Measurements from ENCODE around the gene ATP5MC3.
A peak's percentile ranks its signal among the peaks of the same experiment; 100 is the strongest.

The ATP5MC3 gene

DNA sequence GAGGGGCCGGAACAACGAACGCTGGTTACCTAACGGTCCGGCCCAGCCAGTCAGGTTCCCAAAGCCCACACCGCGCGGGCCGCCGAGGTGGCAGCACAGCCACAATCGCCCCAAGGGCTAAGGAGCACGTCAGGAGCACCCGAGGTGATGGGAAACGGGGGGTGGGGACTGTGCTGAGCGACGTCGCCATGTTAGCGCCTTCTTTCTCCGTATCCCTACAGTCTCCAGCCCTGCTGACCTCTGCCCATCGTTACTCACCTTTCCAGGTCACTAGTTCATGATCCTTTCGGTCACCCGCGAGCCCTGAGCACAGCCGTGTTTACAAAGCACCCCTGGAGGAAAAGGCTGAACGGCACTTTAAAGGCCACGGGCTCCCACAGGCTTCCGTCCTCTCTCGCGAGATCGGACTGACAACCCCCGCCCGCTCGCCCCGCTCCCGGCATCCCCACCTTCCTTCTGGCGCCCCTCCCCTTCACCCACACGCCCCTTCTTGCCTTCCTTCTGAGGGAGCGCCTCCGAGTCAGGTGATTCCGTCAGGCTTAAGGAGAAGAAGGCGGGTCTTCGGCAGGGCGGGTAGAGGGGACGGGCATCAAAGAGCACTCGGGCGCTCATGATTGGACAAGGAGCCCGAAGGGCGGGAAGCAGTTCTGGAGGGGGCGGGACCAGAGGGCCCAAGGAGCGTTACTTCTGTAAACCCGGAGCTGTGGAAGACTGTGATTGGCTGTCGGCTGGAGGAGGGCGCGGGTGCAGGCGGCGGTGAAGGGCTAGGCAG lies 13.5 kb downstream of the ATP5MC3 start, which contains the start of gene ATF2:
TSS of gene ATF2 (minus strand) at position 412 of the 772 bp plus-strand sequence. CDS start 31,760 bp downstream, outside the sequence.
- peak; percentile 100 for DNase-seq (ENCODE audit: low read depth in 2 of 2)

DNA sequence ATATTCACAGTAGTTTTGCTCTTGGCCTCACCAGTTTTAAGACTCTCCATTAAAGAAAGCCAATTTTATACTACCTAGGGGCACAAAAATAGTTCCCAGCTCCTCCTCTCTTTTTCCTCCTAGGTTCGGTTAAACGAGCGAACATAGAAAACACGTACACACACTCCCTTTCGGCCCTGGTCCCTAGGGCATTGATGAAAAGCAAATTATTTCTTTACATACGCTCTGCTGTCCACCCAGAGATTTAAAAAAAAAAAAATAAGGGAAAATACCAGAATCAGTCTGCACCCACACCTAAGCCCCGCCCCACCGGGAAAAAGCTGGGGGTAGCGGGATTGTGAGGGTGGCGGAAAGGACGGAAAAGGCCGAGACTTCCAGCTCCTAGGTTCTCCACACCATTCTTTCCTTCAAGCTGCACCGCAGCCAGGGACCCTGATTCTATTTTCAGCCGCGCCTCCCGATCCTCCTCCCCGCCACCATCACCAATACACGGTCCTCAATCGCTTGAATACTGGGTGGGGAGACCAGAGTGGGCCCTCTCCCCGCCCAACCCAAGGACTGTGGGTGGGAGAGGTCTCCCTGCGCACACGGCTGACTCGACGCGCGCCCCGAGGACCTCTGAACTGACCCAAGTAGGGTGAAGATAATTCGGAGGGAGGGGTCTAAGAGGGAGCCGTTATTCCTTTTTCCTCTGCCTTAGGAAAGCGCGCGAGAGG lies 14.3 kb downstream of the ATP5MC3 start:
- DNase-seq (ENCODE audit: low read depth in 2 of 2) = no peak

DNA sequence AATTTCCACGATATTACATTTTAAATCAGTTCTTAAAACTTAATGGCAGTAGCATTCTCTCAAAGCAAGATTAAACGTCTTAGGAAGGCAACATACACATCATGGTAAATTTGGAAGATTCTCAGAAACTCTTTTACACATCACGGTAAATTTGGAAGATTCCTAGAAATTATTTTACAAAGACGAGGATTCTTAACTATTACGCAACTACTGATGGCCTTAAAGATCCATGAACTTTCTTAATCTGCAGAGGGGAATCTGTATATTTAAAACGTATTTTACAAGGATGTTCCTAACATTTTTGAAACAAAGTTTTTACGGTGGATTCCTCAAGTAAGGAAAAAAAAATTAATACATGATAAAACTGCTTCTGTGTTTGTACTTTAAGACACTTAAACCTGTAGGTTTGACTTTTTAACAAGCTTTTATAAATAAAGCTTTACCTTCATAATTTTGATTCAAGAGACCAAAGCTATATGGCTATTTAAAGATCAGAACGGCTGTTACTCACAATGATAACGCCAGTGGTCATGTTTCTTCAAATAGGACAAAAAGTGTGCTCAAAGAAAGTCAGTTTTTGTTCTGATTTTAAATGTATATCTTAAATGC lies 15.2 kb downstream of the ATP5MC3 start:
- DNase-seq (ENCODE audit: low read depth in 2 of 2) = no peak

DNA sequence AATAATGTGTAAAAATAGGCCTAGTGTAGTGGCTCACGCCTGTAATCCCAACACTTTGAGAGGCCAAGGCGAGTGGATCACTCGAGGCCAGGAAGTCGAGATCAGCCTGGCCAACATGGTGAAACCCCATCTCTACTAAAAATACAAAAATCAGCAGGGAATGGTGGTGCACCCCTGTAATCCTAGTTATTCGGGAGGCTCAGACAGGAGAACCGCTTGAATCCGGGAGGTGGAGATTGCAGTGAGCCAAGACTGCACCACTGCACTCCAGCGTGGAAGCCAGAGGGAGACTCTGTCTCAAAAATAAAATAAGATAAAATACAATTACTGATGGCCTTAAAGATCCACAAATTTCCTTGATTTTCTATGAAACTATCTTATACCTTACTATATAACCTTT lies 17.3 kb downstream of the ATP5MC3 start:
- no peak for DNase-seq (ENCODE audit: low read depth in 2 of 2)

DNA sequence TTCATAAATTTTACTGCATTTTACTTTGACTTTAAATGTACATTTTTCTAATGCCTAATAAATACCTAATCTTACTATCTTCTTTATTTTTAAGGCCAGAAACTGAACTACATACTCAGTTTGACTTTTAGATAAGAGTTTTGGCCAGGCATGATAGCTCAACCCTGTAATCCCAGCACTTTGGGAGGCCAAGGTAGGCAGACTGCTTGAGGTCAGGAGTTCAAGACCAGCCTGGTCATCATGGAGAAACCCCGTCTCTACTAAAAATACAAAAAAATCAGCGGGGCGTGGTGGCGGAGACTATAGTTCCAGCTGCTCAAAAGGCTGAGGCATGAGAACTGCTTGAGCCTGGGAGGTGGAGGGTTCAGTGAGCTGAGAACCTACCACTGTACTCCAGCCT lies 22.6 kb downstream of the ATP5MC3 start:
- no peak for DNase-seq (ENCODE audit: low read depth in 2 of 2)

DNA sequence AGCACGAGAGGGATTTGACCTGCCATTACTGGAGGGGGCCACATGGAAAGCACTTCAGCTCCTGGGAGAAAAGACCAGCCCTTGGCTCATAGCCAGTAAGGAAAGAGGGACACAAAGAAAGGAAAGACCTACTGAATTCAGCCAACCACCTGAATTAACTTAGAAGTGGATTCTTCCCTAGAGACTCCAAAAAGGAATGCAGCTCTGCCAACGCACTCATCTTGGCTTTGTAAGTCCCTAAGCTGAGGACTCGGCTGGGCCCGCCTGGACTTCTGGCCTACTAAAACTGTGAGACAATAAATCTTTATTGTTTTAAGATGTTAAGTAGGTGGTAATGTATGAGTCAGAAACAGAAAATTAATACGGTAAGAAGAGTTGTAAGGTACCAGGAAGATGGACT lies 25.0 kb downstream of the ATP5MC3 start:
- DNase-seq (ENCODE audit: low read depth in 2 of 2) = no peak

DNA sequence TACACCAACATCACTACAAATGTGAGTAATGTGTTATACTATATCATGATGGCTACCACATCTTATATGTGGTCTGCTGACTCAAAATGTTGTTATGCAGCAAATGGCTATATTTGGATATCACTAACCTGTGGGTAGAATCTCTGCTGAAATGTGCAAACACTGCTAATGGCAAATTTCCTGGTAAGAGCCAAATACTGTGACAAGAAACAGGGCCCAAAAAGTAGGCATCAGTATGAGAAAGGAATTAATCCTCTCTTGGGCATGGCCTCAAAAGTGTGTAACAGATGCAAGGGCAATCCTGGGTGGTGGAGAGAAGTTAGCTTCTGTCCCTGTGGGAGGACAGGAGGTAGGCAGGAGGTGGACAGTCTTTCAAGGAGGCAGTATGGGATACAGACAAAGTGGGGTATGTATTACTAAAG lies 26.8 kb downstream of the ATP5MC3 start:
- peak; percentile 84 for DNase-seq (ENCODE audit: low read depth in 2 of 2)

DNA sequence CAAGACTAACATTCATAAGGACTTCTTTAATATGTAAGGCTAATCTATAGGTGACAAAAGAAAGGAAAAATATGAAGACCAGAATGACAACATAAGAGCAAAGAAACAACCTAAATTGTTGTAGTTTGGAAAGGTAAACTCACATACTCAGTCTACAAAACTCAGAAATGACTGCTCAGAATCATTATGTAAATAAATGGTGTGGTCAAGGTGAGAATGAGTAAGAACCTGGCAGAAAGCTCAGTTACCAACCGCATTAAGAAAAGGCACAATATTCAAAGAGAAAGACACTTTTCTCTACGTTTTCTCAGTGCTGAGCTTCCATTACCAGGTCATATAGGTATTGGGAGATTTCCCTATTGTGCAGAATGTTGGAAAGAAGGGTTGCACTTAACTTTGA lies 29.3 kb downstream of the ATP5MC3 start:
- DNase-seq (ENCODE audit: low read depth in 2 of 2) = no peak

DNA sequence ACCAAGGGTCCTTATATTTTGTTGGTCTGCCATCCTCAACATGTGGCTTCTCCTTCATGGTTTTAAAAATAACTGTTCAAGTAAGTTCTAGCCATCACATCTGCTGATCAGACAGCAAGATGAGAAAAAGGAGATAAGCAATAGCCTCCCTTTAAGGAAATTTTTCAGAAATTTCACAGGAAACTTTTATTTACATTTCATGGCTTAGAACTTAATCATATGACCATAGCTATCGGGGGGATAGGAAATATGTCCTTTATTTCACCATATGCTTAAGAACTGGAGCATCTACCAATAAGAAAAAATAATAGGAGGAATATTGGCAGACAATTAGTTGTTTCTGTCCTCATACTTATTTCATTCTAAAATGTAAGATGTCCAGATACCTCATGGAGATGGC lies 29.7 kb downstream of the ATP5MC3 start:
- no peak for DNase-seq (ENCODE audit: low read depth in 2 of 2)

DNA sequence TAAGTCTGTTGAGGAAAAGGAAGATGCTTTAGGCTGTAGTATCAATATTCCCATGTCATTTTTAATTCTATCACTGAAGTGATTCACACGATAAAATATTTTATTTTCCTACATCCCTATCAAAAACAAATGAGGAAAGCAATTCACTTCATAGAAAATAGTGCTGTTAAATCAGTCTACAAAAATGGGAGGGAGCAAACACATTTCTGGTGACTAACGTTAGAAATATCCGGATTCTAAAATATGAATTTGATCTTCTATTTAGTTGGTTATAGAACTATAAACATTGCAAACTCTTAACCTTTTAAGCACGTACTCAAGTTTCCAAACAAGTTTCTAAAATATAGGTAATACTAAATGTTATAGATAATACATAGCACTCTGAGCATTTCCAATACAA lies 34.3 kb downstream of the ATP5MC3 start:
- DNase-seq (ENCODE audit: low read depth in 2 of 2) = no peak

DNA sequence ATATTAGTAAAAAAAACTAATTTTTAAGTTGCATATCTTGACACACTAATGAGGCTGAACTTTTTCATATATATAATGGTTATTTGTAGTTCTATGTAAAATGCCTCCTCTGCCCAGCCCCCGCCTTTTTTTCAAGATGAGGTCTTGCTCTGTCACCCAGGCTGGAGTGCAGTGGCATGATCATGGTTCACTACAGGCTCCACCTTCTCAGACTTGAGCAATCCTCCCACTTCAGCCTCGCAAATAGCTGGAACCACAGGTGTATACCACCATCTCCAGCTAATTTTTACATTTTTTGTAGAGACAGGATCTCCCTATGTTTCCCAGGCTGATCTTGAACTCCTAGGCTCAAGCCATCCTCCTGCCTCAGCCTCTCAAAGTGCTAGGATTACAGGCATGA lies 37.8 kb downstream of the ATP5MC3 start:
- DNase-seq (ENCODE audit: low read depth in 2 of 2) = no peak

DNA sequence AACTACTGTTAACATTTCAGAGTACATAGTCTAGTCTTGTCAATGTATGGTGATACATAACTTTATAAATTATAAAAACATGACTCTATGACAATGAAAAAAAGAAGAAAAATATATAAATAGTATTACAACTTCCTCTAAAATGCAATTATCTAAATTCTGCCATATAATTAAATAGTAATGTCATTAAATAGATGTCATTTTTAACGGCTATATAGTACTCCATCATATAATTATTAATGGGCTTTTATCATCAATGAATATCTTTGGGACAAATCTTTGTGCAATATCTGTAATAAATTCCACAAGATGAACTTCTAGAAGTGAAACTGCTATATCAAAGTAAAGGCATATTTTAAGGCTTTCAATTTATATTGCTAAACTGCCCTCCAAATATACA lies 38.3 kb downstream of the ATP5MC3 start:
- no peak for DNase-seq (ENCODE audit: low read depth in 2 of 2)

DNA sequence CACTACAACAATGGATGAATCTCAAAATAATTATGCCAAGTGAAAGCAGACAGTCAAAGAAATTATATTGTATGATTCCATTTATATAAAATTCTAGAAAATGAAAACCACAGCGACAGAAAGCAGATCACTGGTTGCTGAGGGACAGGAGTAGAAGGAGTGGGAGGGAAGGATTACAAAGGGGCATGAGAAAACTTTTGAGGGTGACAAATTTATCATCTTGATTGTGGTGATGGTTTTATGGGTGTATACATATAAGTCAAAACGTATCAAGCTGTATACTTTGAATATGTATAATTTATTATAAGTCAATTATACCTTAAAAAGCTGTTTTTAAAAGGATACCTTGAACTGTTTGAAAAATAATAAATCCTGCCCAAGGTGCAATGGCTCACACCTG lies 41.2 kb downstream of the ATP5MC3 start:
- DNase-seq (ENCODE audit: low read depth in 2 of 2) = no peak

DNA sequence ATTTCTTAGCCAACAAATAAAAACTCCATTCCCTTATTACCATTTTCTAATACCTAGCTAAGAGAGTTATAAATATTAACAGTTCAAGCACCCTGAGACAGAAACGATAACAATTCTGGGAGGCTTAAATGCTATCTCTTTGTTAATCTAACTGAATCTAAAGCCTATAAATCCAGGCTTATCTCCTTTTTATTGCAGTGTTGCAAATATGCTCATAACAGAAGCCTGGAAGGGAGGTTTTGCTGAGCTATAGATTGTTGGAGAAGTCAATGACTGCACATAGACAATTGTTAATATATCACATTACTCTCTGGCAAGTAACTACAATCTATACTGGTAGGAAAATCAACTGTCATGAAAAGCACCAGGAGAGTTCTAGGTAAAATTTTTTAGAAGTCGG lies 43.7 kb downstream of the ATP5MC3 start:
- DNase-seq (ENCODE audit: low read depth in 2 of 2) = no peak

DNA sequence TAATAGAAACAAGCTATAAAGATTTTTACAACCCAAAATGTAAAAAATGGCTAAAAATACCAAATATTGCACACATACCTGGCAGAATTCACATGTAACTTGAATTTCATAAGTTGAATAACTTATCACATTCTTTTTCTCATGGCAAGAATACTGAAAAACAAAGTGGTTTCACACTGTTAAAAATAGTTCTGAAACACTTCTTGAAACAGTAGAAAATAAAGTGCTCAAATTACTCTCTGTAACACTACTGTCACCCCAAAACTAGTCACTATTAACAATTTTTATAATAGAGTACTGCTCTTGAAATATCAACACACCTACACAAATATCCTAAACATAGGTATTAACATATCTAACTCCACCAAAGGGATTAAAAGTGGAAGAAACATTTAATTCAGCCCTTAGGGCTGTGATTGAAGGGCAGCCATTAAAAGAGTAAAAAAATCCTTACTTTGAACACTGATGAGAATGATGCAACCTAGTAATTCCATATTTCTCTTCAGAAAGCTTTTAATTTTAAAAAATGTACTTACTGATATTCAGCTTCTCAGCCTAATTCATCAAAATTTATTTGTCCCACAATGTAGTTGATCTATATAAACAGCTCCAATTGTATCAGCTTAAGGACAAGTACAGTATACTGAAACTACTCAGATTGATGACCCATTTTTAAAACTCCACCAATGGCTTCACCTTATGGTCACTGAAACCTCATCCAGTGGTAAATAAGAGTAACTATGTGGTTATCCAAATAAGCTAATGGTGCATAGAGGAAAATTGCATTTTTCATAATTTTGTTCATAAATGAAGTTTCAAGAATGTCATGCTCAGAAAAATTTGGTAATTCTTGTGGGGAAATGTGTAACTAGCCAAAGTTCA lies 44.9 kb downstream of the ATP5MC3 start:
- no peak for DNase-seq (ENCODE audit: low read depth in 2 of 2)

DNA sequence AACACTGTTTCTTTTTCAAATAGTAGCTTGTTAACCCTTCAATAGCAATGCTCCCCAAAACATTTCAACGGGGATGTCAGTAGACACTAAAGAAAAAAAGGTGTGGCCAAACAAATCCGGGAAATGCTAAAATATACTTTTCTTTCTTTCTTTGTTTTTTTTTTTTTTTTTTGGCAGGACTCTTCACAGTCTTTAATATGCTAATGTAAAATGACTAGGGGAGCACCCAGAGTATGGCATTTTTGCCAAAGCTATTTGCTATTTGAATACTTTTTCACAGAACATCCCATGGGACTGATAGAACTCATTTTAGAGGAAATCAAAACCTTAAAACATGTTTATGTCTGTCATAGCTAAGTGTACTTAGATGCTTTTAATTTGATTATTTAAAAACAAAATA lies 45.6 kb downstream of the ATP5MC3 start:
- DNase-seq (ENCODE audit: low read depth in 2 of 2) = no peak

DNA sequence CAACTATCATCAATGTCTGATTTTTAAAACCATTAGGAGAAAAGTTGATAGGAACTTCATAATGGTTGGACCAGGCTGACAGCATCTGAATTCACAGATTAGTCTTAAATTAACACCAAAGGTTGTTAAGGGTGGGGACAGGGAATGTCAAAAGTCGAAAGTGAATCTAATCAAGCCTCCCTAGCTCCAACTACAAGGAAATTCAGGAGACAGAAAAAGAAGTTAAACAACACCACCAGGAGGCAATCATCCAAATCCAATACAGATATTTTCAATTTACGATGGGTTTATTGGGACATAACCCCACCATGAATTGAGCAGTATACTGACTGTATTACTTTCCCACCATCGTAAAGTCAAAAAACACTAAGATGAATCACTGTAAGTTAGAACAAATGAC lies 46.3 kb downstream of the ATP5MC3 start:
- no peak for DNase-seq (ENCODE audit: low read depth in 2 of 2)

DNA sequence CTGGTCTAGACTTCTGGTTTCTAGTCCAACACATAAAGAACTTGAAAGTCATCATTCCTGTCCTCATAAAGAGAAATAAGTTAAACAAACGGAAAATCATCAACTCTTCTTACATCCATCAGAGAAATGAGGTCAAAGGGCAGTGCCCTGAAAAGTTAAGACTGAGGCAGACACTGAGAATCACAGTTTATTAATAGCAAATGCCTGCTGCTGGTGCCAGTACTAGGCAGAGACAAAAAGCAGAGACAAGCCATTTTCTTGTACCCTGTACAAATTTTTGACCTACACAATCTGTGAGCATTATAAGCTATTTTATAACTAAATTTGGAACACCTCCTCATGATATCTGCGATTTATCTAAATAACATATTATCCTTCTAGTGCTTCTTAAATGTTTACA lies 50.3 kb downstream of the ATP5MC3 start:
- no peak for DNase-seq (ENCODE audit: low read depth in 2 of 2)

DNA sequence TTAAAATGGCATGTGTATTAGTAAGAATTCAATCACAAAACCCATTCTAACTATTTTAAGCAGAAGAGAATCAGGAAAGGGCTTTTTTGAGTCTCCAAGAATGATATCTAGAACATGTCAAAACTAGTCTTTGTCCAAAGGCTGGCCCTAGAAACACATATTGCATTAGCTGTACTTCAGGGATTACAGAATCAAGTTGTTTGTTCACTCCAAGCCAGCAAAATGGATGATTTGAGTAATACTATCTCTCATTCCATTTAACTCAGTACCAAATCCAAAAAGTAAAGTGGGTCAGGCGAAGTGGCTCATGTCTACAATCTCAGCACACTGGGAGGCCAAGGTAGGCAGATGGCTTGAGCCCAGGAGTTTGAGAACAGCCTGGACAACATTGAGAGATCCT lies 54.8 kb downstream of the ATP5MC3 start:
- DNase-seq (ENCODE audit: low read depth in 2 of 2) = no peak

All from fibroblast of skin of left quadriceps (primary cell).